Measurements from ENCODE around the gene ATP6V0A1.

DNA sequence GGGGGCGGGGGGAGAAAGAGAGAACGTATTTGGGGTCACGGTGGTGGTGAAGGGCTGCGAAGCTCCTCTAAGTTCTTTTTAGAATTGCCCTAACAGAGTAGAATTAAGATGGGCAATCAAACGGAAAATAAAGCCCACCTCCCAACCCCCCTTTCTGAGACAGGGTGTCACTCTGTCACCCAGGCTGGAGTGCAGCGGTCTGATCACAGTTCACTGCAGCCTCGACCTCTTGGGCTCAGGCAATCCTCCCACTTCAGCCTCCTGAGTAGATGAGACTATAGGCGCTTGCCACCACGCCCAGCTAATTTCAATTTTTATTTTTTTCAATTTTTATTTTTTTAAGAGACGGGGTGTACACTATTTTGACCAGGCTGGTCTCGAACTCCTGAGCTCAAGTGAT, 34.9 kb upstream of the ATP6V0A1 start:
- TF ChIP-seq, protein P1, sequence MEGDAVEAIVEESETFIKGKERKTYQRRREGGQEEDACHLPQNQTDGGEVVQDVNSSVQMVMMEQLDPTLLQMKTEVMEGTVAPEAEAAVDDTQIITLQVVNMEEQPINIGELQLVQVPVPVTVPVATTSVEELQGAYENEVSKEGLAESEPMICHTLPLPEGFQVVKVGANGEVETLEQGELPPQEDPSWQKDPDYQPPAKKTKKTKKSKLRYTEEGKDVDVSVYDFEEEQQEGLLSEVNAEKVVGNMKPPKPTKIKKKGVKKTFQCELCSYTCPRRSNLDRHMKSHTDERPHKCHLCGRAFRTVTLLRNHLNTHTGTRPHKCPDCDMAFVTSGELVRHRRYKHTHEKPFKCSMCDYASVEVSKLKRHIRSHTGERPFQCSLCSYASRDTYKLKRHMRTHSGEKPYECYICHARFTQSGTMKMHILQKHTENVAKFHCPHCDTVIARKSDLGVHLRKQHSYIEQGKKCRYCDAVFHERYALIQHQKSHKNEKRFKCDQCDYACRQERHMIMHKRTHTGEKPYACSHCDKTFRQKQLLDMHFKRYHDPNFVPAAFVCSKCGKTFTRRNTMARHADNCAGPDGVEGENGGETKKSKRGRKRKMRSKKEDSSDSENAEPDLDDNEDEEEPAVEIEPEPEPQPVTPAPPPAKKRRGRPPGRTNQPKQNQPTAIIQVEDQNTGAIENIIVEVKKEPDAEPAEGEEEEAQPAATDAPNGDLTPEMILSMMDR (IDR thresholded peaks at IDR 0.05) = no peak
- no peak for TF ChIP-seq POLR2A (IDR thresholded peaks at IDR 0.05)
